Measurements from ENCODE around the gene NUP210.

NUP210 gene

GRCh38 chr3:13272831-13273603 is 147.1 kb downstream of the NUP210 start:
- DNase-seq: no peak

- DNase-seq: no peak
These were observed 150.3 kb downstream of the NUP210 start for GRCh38 chr3:13269711-13270378.

GRCh38 chr3:13268961-13269441 is 151.1 kb downstream of the NUP210 start:
- no peak for DNase-seq

- no peak for DNase-seq
These were observed 152.0 kb downstream of the NUP210 start for GRCh38 chr3:13268120-13268519.

- no peak for DNase-seq
These were observed 153.3 kb downstream of the NUP210 start for GRCh38 chr3:13266651-13267362.

All from activated CD4-positive, alpha-beta T cell treated with anti-CD3 and anti-CD28 coated beads, Interleukin-2, amount 50 U/mL, for 1 hour (primary cell).